Measurements from ENCODE around the gene ZNRF3. TPM values are rescaled to one million over a fixed set of nuclear protein-coding genes. Genes with fewer than 3 reads are reported as not detected.
"Not testable (repeated sequence)": the region's sequence is repeated elsewhere in the genome, so short reads cannot be mapped to it uniquely, and the experiment has no call there.

ZNRF3 gene
- total RNA-seq, 1 donor from 2014 or later, result 7.7 TPM

- DNase-seq (ENCODE audit: low spot score), result peak; percentile 91
Measured at GRCh38 chr22:29031227-29032011, 148.0 kb downstream of the ZNRF3 start.

- DNase-seq (ENCODE audit: low spot score), result peak; percentile 51
Measured at GRCh38 chr22:29032014-29032475, 148.7 kb downstream of the ZNRF3 start.

DNA sequence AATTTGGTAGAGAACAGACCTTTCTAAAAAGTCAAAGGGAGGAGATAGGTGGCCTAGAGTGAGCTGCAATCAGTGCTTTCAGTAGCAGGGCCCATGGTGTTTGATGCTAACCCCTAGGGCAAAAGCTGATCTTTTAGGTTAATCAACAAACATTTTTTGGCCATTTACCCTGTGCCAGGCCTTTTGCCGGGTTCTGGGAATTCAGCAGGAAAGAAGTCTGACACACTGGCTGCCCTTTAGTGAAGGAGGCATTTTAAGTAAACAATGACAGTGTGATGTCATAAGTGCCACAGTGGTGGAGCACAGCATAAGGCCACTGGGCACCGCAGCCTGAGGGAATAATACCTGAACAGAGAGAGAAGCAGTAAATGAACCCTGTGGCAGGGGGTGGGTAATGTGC, 149.2 kb downstream of the ZNRF3 start:
- DNase-seq (ENCODE audit: low spot score), result no peak

DNA sequence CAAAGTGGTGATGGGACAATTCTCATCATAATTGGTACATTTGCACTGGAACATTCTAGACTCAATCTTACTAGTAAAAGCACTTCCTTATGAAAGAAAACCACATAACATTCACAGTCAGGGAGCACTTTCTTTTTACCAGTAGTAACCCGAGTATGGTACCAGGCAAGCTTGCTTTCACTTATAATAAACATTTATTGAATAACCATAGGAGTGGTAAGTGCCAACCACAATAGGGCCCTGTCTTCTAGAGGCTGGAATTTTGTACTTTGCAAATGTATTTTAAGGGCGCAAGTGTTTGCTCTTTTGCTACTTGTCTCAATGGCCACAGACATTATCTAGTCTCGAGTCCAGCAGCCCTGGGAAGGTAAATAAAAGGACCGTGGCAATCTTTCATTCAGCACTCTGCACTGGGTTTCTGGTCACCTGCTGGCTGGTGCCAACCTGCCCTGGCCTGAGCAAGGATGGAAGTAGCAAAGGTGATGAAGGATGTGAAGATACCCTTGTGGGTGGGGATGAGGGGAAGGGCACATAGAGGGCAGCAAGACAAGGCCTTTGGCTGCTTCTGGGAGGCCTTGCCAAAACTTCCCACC, 154.1 kb downstream of the ZNRF3 start:
- DNase-seq (ENCODE audit: low spot score), result no peak

GRCh38 chr22:29039148-29039547, 155.8 kb downstream of the ZNRF3 start:
- DNase-seq (ENCODE audit: low spot score), result no peak

DNA sequence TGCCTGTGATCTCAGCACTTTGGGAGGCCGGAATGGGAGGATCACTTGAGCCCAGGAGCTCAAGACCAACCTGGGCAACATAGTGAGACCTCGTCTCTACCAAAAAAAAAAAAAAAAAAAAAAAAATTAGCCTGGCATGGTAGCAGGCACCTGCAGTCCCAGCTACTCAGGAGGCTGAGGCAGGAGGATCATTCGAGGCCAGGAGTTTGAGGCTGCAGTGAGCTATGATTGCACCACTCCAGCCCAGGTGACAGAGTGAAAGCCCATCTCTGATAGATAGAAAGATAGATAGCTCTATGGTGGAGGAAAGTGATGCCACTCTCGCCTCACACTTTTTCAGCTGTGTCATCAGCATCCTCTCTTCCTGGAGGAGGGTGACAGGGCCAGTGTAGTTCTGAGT, 156.3 kb downstream of the ZNRF3 start:
- DNase-seq (ENCODE audit: low spot score), result not testable (repeated sequence)

- peak; percentile 84 for DNase-seq (ENCODE audit: low spot score)
Measured at GRCh38 chr22:29040385-29041275, 157.3 kb downstream of the ZNRF3 start.

DNA sequence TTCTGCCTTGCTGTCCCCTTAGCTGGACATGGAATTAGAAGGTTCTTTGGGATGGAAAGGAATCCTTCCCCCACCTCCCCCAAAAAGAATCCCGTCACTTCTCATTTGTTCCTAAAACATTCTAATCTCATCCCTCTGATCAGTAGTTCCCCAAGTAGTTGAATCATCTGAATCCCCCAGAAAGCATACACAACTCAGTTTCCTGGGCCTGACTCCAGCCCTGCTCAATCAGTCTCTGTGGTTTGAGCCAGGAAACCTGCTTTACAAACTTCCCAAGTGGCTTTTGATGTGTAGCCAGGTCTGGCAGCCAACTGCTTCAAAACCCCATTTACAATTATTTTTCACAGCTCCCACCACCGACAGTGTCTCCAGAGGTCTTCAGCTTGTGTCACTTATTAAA, 158.0 kb downstream of the ZNRF3 start:
- DNase-seq (ENCODE audit: low spot score), result peak; percentile 22

DNA sequence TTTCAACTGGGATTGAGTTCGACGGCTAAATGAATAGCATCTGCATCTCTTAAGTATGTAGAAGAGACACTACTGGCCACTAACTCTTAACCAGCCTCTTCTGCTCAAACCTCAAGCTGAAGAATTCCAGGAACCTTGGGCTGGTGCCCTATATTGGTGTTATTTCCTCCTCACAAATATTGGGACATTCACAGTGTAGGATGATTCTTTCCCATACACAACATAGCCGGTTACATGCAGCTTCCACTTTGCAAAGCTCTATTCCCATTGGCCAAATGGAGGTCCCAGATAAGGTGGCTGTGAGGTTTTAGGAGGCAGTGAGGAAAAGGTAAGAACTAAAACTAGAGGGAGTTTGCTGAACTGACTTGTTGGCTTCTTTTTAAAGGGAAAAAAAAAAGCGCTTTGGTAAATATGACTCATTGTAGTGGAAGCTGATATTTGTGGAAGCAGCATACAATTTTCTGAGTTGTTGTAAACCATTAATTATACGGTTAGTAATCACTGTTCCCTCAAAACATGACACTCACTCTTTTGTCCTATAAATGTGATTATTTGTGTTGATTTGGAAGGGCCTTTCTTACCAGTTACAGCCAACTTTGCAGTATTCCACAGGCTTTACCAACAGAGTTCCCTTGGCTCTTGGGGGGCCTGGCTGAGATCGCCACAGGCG, 160.7 kb downstream of the ZNRF3 start:
- DNase-seq (ENCODE audit: low spot score), result peak; percentile 20

GRCh38 chr22:29044657-29045176, 161.3 kb downstream of the ZNRF3 start:
- peak; percentile 57 for DNase-seq (ENCODE audit: low spot score)

GRCh38 chr22:29048822-29049654, 165.7 kb downstream of the ZNRF3 start:
- no peak for DNase-seq (ENCODE audit: low spot score)

DNA sequence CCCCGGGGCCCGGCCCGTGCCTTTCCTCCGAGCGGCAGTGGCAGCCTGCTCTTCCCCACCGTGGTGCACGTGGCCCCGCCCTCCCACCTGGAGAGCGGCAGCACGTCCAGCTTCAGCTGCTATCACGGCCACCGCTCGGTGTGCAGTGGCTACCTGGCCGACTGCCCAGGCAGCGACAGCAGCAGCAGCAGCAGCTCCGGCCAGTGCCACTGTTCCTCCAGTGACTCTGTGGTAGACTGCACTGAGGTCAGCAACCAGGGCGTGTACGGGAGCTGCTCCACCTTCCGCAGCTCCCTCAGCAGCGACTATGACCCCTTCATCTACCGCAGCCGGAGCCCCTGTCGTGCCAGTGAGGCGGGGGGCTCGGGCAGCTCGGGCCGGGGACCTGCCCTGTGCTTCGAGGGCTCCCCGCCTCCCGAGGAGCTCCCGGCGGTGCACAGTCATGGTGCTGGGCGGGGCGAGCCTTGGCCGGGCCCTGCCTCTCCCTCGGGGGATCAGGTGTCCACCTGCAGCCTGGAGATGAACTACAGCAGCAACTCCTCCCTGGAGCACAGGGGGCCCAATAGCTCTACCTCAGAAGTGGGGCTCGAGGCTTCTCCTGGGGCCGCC, 166.4 kb downstream of the ZNRF3 start:
- no peak for DNase-seq (ENCODE audit: low spot score)

- DNase-seq (ENCODE audit: low spot score), result no peak
Measured at GRCh38 chr22:29050457-29050856, 167.1 kb downstream of the ZNRF3 start.

GRCh38 chr22:29053048-29053702, 169.8 kb downstream of the ZNRF3 start:
- DNase-seq (ENCODE audit: low spot score), result no peak

DNA sequence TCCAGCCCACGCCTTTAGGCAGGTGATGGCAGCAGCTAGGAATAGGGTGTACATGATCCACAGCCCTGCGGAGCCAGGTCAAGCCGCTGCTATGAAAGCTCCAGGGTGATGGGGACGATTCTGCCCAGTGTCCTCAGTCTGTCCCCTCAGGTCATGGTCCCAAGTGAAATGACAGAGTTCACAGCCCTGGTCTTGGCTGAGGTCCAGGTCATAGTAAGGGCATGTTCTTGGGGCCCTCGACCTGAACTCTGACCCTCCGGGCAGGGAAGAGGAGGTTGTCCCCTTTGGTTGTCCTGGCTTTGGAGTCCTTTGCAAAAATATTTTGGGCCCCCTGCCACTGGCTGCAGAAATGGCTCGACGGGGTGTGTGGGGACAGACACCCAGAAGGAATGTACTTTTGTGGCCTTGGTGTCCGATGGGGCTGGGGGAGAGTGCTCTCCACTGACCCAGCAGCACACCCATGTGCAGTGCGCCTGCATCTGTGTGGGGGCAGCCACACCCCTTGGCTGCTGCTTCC, 170.9 kb downstream of the ZNRF3 start:
- no peak for DNase-seq (ENCODE audit: low spot score)

GRCh38 chr22:29055192-29055830, 171.9 kb downstream of the ZNRF3 start:
- DNase-seq (ENCODE audit: low spot score), result no peak

GRCh38 chr22:29056472-29056871, 173.1 kb downstream of the ZNRF3 start:
- no peak for DNase-seq (ENCODE audit: low spot score)

GRCh38 chr22:29060251-29060869, 177.0 kb downstream of the ZNRF3 start:
- DNase-seq (ENCODE audit: low spot score), result no peak

Measured in umbilical cord (tissue), 2 donors.